Hepatocyte (in vitro differentiated cells): ENCODE data around the gene GALNT11. TPM values are rescaled to one million over a fixed set of nuclear protein-coding genes. Genes with fewer than 3 reads are reported as not detected.

Experiments used
- DNase-seq: peaks from one replicate; pipeline ENCODE4 v3.0.0-alpha.2; 2016; ENCODE audit warnings: low spot score
- H2AFZ ChIP-seq: fragments of 200-600 bp; sonication (generic); 2 replicates; pipeline ENCODE4 v1.6.0; 2016; ENCODE audit warnings: antibody characterized with exemption, mild to moderate bottlenecking
- H3K27ac ChIP-seq: fragments of 200-600 bp; sonication (generic); 2 replicates; pipeline ENCODE4 v1.5.1; 2016; ENCODE audit warnings: mild to moderate bottlenecking
- H3K27me3 ChIP-seq: fragments of 200-600 bp; sonication (generic); 2 replicates; pipeline ENCODE4 v1.6.1; 2016
- H3K36me3 ChIP-seq: fragments of 200-600 bp; sonication (generic); replicated peaks from 2 replicates; pipeline ENCODE4 v1.5.1; 2016; ENCODE audit warnings: low read depth; ENCODE audit not compliant: insufficient read depth
- H3K4me1 ChIP-seq: fragments of 200-600 bp; sonication (generic); 2 replicates; pipeline ENCODE4 v1.5.1; 2016; ENCODE audit warnings: mild to moderate bottlenecking, moderate library complexity; ENCODE audit not compliant: insufficient read depth
- H3K4me2 ChIP-seq: fragments of 200-600 bp; sonication (generic); 2 replicates; pipeline ENCODE4 v1.6.0; 2016
- H3K4me3 ChIP-seq: fragments of 200-600 bp; sonication (generic); 2 replicates; pipeline ENCODE4 v1.5.1; 2016; ENCODE audit warnings: mild to moderate bottlenecking
- H3K79me2 ChIP-seq: fragments of 200-600 bp; sonication (generic); 2 replicates; pipeline ENCODE4 v1.6.0; 2017; ENCODE audit warnings: mild to moderate bottlenecking
- H3K9me2 ChIP-seq: fragments of 200-600 bp; sonication (generic); replicated peaks from 2 replicates; pipeline ENCODE4 v1.6.0; 2017; ENCODE audit warnings: mild to moderate bottlenecking; ENCODE audit not compliant: insufficient read depth
- H3K9me3 ChIP-seq: fragments of 200-600 bp; sonication (generic); 2 replicates; pipeline ENCODE4 v1.5.1; 2016; ENCODE audit warnings: low read depth, mild to moderate bottlenecking
- H4K20me1 ChIP-seq: fragments of 200-600 bp; sonication (generic); 2 replicates; pipeline ENCODE4 v1.6.0; 2016; ENCODE audit warnings: mild to moderate bottlenecking; ENCODE audit not compliant: insufficient read depth, poor library complexity, severe bottlenecking
- EZH2 ChIP-seq: fragments of 200-600 bp; sonication (generic); IDR thresholded peaks from 2 replicates; pipeline ENCODE4 v1.6.1; 2016; ENCODE audit warnings: antibody characterized with exemption, mild to moderate bottlenecking, borderline replicate concordance
- EZH2phosphoT487 ChIP-seq: fragments of 200-600 bp; sonication (generic); IDR thresholded peaks from one replicate; pipeline ENCODE4 v1.6.1; 2018; ENCODE audit warnings: antibody characterized with exemption, mild to moderate bottlenecking, low read depth, moderate library complexity; ENCODE audit not compliant: unreplicated experiment, severe bottlenecking
- WGBS: methylation state at CpG from one replicate; pipeline ENCODE4 v1.1.6; 2016; ENCODE audit warnings: low lambda C conversion rate; ENCODE audit errors: missing lambda C conversion rate; 5-methylcytosine and 5-hydroxymethylcytosine counted together
- polyA plus RNA-seq: library from polyadenylated mRNA; unstranded; fragments of >200 nt; fragmentation: Nextera tagmentation; extraction: Ambion mirVana; gene quantifications from 2 replicates; pipeline ENCODE4 v1.2.1, GENCODE V29; 2016
- total RNA-seq: library from RNA; depleted of rRNA; stranded (reverse); fragments of >200 nt; gene quantifications from 2 replicates; pipeline ENCODE4 v1.2.3, GENCODE V29; 2014
- TF ChIP-seq, protein P1 (sequence below): fragments of 200-600 bp; sonication (generic); IDR thresholded peaks from 2 replicates; pipeline ENCODE4 v1.5.1; 2016; ENCODE audit warnings: antibody characterized with exemption, mild to moderate bottlenecking; ENCODE audit not compliant: poor library complexity

GALNT11 gene
- total and polyA plus RNA-seq, 2 experiments from 2014 or later, result 43.7 to 64.1 TPM

DNA sequence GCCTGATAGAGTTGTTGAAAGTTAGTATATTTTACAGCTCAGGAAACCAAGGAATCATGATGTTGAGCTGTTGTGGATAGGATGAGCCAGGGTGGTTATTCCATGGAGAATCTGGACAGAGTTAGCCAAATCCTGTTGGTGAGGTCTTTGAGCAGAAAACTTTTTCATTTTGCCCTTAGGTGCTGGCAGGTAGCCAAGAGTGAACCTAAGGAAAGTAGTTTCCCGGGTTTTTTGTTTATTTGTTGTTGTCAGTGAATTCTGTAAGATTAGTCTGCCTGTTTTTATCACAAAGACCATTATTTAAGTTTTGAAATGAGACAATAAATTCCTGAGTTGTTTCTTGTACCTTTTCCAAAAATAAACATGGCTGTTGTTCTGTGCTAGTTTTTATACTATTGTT lies 61.0 kb downstream of the GALNT11 start:
- peak; percentile 26 for DNase-seq
- 29% methylated on average over 1 of the region's 1 CpG for WGBS
- Histone ChIP-seq H4K20me1 (no peaks in the 10 kb centered on the region), H3K27ac (no peak overlapping the region), H3K79me2 (peaks cover 37% of the 10 kb centered on the region), H3K4me1 (peaks cover 8% of the 10 kb centered on the region), H3K9me2 (no peaks in the 10 kb centered on the region), H3K36me3 (no peaks in the 10 kb centered on the region), H3K4me3 (no peak overlapping the region), H3K27me3 (no peaks in the 10 kb centered on the region), H3K9me3 (no peaks in the 10 kb centered on the region), H3K4me2 (no peak overlapping the region), H2AFZ (no peak overlapping the region)
- TF ChIP-seq EZH2phosphoT487, result no peak
- TF ChIP-seq, protein P1, sequence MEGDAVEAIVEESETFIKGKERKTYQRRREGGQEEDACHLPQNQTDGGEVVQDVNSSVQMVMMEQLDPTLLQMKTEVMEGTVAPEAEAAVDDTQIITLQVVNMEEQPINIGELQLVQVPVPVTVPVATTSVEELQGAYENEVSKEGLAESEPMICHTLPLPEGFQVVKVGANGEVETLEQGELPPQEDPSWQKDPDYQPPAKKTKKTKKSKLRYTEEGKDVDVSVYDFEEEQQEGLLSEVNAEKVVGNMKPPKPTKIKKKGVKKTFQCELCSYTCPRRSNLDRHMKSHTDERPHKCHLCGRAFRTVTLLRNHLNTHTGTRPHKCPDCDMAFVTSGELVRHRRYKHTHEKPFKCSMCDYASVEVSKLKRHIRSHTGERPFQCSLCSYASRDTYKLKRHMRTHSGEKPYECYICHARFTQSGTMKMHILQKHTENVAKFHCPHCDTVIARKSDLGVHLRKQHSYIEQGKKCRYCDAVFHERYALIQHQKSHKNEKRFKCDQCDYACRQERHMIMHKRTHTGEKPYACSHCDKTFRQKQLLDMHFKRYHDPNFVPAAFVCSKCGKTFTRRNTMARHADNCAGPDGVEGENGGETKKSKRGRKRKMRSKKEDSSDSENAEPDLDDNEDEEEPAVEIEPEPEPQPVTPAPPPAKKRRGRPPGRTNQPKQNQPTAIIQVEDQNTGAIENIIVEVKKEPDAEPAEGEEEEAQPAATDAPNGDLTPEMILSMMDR, result no peak
- no peak for TF ChIP-seq EZH2

DNA sequence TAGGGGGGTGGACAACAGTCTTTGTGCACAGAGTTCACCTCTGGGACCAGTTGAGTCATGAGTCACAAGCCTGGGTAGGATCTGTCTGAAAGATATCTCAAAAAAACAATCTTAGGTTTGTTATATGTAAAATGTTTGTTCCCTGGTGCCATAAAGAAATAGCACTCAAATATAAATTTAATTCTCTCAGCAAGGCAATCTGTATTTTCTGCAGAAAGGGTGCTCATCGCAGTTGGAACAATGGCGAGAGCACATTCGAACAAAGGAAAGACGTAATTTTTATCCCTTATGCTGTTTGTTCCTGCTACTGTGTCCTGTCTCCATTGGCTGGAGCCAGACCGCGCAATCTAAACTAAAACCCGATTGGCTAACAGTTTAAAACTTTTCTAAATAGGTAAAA lies 63.7 kb downstream of the GALNT11 start:
- Histone ChIP-seq H3K4me2 (no peak overlapping the region), H3K4me3 (no peak overlapping the region), H3K36me3 (no peaks in the 10 kb centered on the region), H2AFZ (no peak overlapping the region), H3K27me3 (no peaks in the 10 kb centered on the region), H3K4me1 (no peaks in the 10 kb centered on the region), H3K9me3 (no peaks in the 10 kb centered on the region), H4K20me1 (no peaks in the 10 kb centered on the region), H3K9me2 (no peaks in the 10 kb centered on the region), H3K79me2 (peaks cover 37% of the 10 kb centered on the region), H3K27ac (no peak overlapping the region)
- WGBS, result 99% methylated on average over 7 of the region's 7 CpGs
- TF ChIP-seq EZH2phosphoT487 (no peak), EZH2 (no peak)
- TF ChIP-seq, protein P1, result no peak
- no peak for DNase-seq

DNA sequence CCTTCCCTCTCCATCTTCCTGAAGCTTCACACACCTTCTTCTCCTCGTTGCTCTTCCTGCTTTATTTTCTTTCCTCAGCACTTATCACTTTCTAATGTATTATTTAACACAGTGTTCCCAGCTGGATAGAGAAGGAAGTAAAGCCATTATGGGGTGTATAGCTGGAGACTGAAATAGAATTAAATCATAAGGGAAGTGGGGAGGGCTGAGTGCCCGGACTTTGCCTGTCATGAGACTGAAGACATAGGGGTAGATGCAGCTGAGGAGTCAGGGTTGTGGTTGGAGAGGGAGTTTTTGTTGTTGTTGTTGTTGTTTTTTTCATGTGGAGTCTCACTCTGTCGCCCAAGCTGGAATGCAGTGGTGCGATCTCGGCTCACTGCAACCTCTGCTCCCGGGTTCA lies 65.3 kb downstream of the GALNT11 start:
- no peaks in the 10 kb centered on the region for H3K4me1 ChIP-seq
- H3K9me2 ChIP-seq, result no peaks in the 10 kb centered on the region
- H3K79me2 ChIP-seq, result peaks cover 33% of the 10 kb centered on the region
- no peaks in the 10 kb centered on the region for H3K27me3 ChIP-seq
- H3K4me3 ChIP-seq, result no peak overlapping the region
- no peaks in the 10 kb centered on the region for H3K36me3 ChIP-seq
- TF ChIP-seq, protein P1, result no peak
- TF ChIP-seq EZH2 (no peak), EZH2phosphoT487 (no peak)
- H3K9me3 ChIP-seq, result no peaks in the 10 kb centered on the region
- no peak for DNase-seq
- no peak overlapping the region for H3K27ac ChIP-seq
- no peak overlapping the region for H3K4me2 ChIP-seq
- WGBS, result 90% methylated on average over 6 of the region's 6 CpGs
- H4K20me1 ChIP-seq, result no peaks in the 10 kb centered on the region
- no peak overlapping the region for H2AFZ ChIP-seq

DNA sequence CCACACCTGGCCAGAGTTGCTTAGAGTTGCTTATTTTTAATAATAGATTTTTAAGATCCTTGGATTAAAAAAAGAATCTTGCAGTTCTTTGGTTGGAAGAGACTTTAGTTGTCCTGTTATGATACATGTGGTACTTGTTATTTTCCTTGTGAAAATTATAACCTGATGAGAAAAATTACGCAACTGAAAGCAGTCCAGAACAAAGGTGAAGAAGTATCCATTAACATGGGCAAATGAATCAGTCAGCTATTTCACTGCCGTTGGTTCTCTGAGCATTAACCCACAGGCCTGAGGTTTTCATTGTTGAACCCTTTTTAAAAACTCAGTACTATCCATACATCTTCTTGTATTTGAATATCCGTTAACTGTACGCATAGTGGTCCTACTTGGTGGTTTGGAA lies 68.2 kb downstream of the GALNT11 start:
- peaks cover 18% of the 10 kb centered on the region for H3K79me2 ChIP-seq
- 84% methylated on average over 4 of the region's 4 CpGs for WGBS
- H3K9me3 ChIP-seq, result no peaks in the 10 kb centered on the region
- no peaks in the 10 kb centered on the region for H4K20me1 ChIP-seq
- TF ChIP-seq EZH2, result no peak
- TF ChIP-seq, protein P1, result no peak
- no peak for TF ChIP-seq EZH2phosphoT487
- H3K27me3 ChIP-seq, result no peaks in the 10 kb centered on the region
- H3K36me3 ChIP-seq, result no peaks in the 10 kb centered on the region
- H3K4me3 ChIP-seq, result no peak overlapping the region
- H3K4me2 ChIP-seq, result no peak overlapping the region
- DNase-seq, result no peak
- no peak overlapping the region for H3K27ac ChIP-seq
- no peak overlapping the region for H2AFZ ChIP-seq
- H3K4me1 ChIP-seq, result no peaks in the 10 kb centered on the region
- no peaks in the 10 kb centered on the region for H3K9me2 ChIP-seq
